ENCODE data around the gene TMEM181. TPM values are rescaled to one million over a fixed set of nuclear protein-coding genes. Genes with fewer than 3 reads are reported as not detected.

Gene TMEM181
- total RNA-seq, 2 donors from 2014 or later, result 17.6 to 20.4 TPM

- peak overlapping the region; percentile 41 for H3K4me3 Mint-ChIP-seq
- DNase-seq (no peak), ATAC-seq (no peak)
- H3K9me3 ChIP-seq (ENCODE audit: control insufficient read depth, low read length, poor library complexity, severe bottlenecking), result no peaks in the 10 kb centered on the region
- H3K27ac Mint-ChIP-seq, result peak overlapping the region; percentile 84
- no peaks in the 10 kb centered on the region for H3K27me3 Mint-ChIP-seq
- peaks cover 50% of the 10 kb centered on the region for H3K4me1 Mint-ChIP-seq
- peaks cover 5% of the 10 kb centered on the region for H3K36me3 Mint-ChIP-seq (ENCODE audit: low read depth)
Measured at GRCh38 chr6:158571826-158572652, 12.1 kb downstream of the TMEM181 start.

- H3K27ac Mint-ChIP-seq, result peak overlapping the region; percentile 84
Measured at GRCh38 chr6:158572653-158573541, 13.0 kb downstream of the TMEM181 start.

GRCh38 chr6:158573542-158573931, 13.6 kb downstream of the TMEM181 start:
- DNase-seq (no peak), ATAC-seq (no peak)
- H3K27ac Mint-ChIP-seq, result peak overlapping the region; percentile 84
- peak overlapping the region; percentile 56 for H3K4me3 Mint-ChIP-seq
- H3K27me3 Mint-ChIP-seq, result no peaks in the 10 kb centered on the region
- H3K4me1 Mint-ChIP-seq, result peaks cover 42% of the 10 kb centered on the region
- H3K36me3 Mint-ChIP-seq (ENCODE audit: low read depth), result peaks cover 7% of the 10 kb centered on the region
- no peaks in the 10 kb centered on the region for H3K9me3 ChIP-seq (ENCODE audit: control insufficient read depth, low read length, poor library complexity, severe bottlenecking)

More at GRCh38 chr6:158572653-158573541, 13.0 kb downstream of the TMEM181 start:
- no peaks in the 10 kb centered on the region for H3K9me3 ChIP-seq (ENCODE audit: control insufficient read depth, low read length, poor library complexity, severe bottlenecking)
- Mint-ChIP-seq H3K4me3 (peak overlapping the region; percentile 56), H3K36me3 (ENCODE audit: low read depth) (peaks cover 7% of the 10 kb centered on the region), H3K27me3 (no peaks in the 10 kb centered on the region), H3K4me1 (peaks cover 46% of the 10 kb centered on the region)
- ATAC-seq (no peak), DNase-seq (no peak)

DNA sequence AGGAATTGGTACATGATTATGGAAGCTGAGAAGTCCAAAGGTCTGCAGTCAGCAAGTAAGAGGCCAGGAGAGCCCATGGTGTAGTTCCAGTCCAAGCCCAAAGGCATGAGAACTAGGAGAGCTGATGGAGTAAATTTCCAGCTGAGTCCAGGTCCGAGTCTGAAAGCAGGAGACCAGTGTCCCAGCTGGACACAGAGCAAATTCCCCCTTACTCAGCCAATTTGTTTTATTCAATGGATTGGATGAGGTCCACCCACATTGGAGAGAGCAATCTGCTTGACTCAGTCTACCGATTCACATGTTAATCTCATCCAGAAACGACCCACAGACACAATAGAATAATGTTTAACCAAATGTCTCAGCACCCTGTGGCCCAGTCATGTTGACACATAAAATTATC, 14.9 kb downstream of the TMEM181 start:
- ATAC-seq (no peak), DNase-seq (no peak)
- Mint-ChIP-seq H3K27ac (peak overlapping the region; percentile 63), H3K4me1 (peaks cover 41% of the 10 kb centered on the region), H3K4me3 (no peak overlapping the region), H3K36me3 (ENCODE audit: low read depth) (peaks cover 7% of the 10 kb centered on the region), H3K27me3 (no peaks in the 10 kb centered on the region)
- no peaks in the 10 kb centered on the region for H3K9me3 ChIP-seq (ENCODE audit: control insufficient read depth, low read length, poor library complexity, severe bottlenecking)

DNA sequence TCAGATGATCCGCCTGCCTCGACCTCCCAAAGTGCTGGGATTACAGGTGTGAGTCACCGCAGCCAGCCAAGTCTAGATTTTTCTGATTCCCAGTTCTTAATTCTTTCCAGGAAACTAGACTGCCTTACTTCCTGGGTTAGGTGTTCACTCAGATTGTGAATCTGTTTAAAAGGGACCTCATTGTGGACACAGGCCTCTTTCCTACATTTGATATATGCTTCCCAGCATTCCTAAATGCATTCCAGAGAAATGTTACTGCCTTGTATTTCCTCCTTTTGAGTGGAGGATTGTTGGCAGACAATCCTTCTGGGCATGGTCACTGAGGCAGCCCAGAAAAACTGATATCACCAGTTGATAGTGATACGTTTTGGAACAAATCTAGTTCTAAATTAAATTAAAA, 15.7 kb downstream of the TMEM181 start:
- Mint-ChIP-seq H3K27me3 (no peaks in the 10 kb centered on the region), H3K27ac (no peak overlapping the region), H3K4me3 (no peak overlapping the region), H3K4me1 (peaks cover 37% of the 10 kb centered on the region), H3K36me3 (ENCODE audit: low read depth) (peaks cover 7% of the 10 kb centered on the region)
- DNase-seq, result no peak
- no peaks in the 10 kb centered on the region for H3K9me3 ChIP-seq (ENCODE audit: control insufficient read depth, low read length, poor library complexity, severe bottlenecking)
- no peak for ATAC-seq

DNA sequence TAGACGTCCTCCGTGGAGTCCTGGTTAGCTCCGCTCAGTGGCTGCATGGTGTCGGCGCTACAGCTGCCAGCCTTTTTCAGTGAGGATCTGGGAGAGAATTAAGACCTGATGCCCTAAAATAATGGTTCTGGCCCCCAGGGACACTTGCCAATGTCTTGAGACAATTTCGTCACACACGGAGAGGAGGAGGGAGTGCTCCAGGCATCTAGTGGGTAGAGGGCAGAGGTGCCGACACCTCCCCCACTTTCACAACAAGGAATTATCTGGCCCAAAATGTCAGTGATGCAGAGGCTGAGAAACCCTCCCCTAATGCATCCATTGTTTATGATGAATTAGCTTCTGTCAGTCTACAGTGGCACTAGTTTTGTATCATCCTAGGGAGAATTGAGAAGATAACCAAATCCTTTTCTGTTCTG, 24.4 kb downstream of the TMEM181 start:
- no peak for DNase-seq
- ATAC-seq, result no peak
- H3K9me3 ChIP-seq (ENCODE audit: control insufficient read depth, low read length, poor library complexity, severe bottlenecking), result no peaks in the 10 kb centered on the region
- H3K27ac Mint-ChIP-seq, result peak overlapping the region; percentile 68
- H3K4me3 Mint-ChIP-seq, result no peak overlapping the region
- H3K36me3 Mint-ChIP-seq (ENCODE audit: low read depth), result peaks cover 2% of the 10 kb centered on the region
- peaks cover 7% of the 10 kb centered on the region for H3K4me1 Mint-ChIP-seq
- H3K27me3 Mint-ChIP-seq, result no peaks in the 10 kb centered on the region

- ATAC-seq (no peak), DNase-seq (no peak)
- Mint-ChIP-seq H3K36me3 (ENCODE audit: low read depth) (peaks cover 8% of the 10 kb centered on the region), H3K27ac (no peak overlapping the region), H3K27me3 (no peaks in the 10 kb centered on the region), H3K4me3 (no peak overlapping the region), H3K4me1 (peaks cover 5% of the 10 kb centered on the region)
- H3K9me3 ChIP-seq (ENCODE audit: control insufficient read depth, low read length, poor library complexity, severe bottlenecking), result no peaks in the 10 kb centered on the region
Measured at GRCh38 chr6:158586652-158587051, 26.8 kb downstream of the TMEM181 start.

- DNase-seq (no peak), ATAC-seq (no peak)
- Mint-ChIP-seq H3K36me3 (ENCODE audit: low read depth) (peaks cover 8% of the 10 kb centered on the region), H3K4me1 (peaks cover 2% of the 10 kb centered on the region), H3K4me3 (no peak overlapping the region), H3K27ac (no peak overlapping the region), H3K27me3 (no peaks in the 10 kb centered on the region)
- H3K9me3 ChIP-seq (ENCODE audit: control insufficient read depth, low read length, poor library complexity, severe bottlenecking), result no peaks in the 10 kb centered on the region
Measured at GRCh38 chr6:158589366-158589765, 29.5 kb downstream of the TMEM181 start.

DNA sequence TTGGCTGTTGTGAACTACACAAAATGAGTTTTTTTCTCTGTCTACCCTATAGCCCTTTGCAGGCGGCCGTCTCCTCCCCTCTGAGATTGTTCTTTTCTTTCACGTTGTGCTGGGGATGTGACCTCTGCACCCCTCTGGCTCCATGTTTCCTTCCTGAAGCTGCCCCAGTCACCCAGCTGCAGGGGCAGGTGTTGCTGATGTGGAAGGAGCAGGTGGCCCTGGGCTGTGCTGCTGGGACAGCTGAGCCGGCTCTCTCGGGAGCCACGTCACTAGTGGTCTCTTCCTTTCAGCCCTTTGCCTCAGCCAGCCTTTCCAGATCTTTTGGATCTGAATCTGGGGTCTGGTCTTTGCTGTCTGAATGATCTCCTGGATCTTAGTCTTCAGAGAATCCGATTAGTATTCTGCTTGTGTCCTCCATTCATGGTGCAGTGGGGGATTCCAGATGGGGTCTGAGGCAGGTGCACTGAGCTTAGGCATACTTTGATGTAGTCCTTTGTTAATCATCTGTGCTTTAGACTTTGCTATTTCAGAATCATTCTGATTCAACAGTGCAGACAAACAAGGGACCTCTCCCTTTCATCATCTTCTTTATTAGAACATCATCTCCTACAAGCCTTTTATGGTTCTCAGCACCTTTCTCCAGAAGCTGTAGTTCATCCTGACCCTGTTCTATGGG, 31.4 kb downstream of the TMEM181 start:
- H3K36me3 Mint-ChIP-seq (ENCODE audit: low read depth), result peaks cover 8% of the 10 kb centered on the region
- H3K27me3 Mint-ChIP-seq, result no peaks in the 10 kb centered on the region
- no peak for ATAC-seq
- H3K4me1 Mint-ChIP-seq, result peaks cover 2% of the 10 kb centered on the region
- DNase-seq, result no peak
- peak overlapping the region; percentile 68 for H3K27ac Mint-ChIP-seq
- no peaks in the 10 kb centered on the region for H3K9me3 ChIP-seq (ENCODE audit: control insufficient read depth, low read length, poor library complexity, severe bottlenecking)
- no peak overlapping the region for H3K4me3 Mint-ChIP-seq

GRCh38 chr6:158591810-158592209, 31.9 kb downstream of the TMEM181 start:
- no peaks in the 10 kb centered on the region for H3K27me3 Mint-ChIP-seq
- peaks cover 8% of the 10 kb centered on the region for H3K36me3 Mint-ChIP-seq (ENCODE audit: low read depth)
- ATAC-seq (no peak), DNase-seq (no peak)
- H3K9me3 ChIP-seq (ENCODE audit: control insufficient read depth, low read length, poor library complexity, severe bottlenecking), result no peaks in the 10 kb centered on the region
- H3K4me1 Mint-ChIP-seq, result peaks cover 5% of the 10 kb centered on the region
- H3K27ac Mint-ChIP-seq, result peak overlapping the region; percentile 68
- no peak overlapping the region for H3K4me3 Mint-ChIP-seq

DNA sequence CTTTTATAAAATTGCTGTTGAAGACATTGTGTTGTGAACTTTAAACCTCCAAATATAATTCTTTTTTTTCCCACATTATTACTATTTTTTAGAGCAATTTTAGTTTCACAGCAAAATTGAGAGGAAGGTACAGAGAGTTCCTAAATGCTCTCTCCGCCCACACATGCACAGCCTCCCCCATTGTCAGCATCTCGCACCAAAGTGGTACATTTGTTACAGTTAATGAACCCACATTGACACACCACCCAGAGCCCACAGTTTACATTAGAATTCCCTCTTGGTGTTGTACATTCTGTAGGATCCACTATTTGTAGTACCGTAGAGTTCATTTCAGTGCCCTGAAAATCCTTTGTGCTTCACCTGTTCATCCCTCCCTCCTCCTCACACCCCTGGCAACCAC, 33.8 kb downstream of the TMEM181 start:
- no peaks in the 10 kb centered on the region for H3K9me3 ChIP-seq (ENCODE audit: control insufficient read depth, low read length, poor library complexity, severe bottlenecking)
- Mint-ChIP-seq H3K4me3 (no peak overlapping the region), H3K4me1 (peaks cover 5% of the 10 kb centered on the region), H3K27ac (no peak overlapping the region), H3K27me3 (no peaks in the 10 kb centered on the region), H3K36me3 (ENCODE audit: low read depth) (peaks cover 10% of the 10 kb centered on the region)
- DNase-seq (no peak), ATAC-seq (no peak)

DNA sequence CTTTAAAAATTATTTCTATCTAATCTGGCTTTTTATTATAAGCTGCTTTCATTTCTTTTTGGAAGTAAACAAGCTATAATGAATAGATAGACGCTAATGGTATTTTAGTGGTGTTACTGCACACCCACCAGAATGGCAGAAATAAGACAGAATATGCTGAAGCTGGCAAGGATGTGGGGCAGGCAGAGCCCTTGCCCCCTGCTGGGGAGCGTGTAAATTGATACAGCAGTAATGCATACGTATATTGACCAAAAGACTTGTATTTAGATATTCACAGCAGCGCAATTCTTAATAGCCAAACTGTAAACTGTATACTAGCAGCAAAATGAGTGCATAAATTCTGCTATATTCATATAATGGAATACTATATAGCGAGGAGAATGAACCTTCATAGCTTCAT, 35.3 kb downstream of the TMEM181 start:
- H3K4me1 Mint-ChIP-seq, result peaks cover 5% of the 10 kb centered on the region
- ATAC-seq, result peak; percentile 47
- H3K4me3 Mint-ChIP-seq, result no peak overlapping the region
- H3K9me3 ChIP-seq (ENCODE audit: control insufficient read depth, low read length, poor library complexity, severe bottlenecking), result no peaks in the 10 kb centered on the region
- H3K36me3 Mint-ChIP-seq (ENCODE audit: low read depth), result peaks cover 12% of the 10 kb centered on the region
- no peak for DNase-seq
- H3K27ac Mint-ChIP-seq, result peak overlapping the region; percentile 9
- H3K27me3 Mint-ChIP-seq, result no peaks in the 10 kb centered on the region

DNA sequence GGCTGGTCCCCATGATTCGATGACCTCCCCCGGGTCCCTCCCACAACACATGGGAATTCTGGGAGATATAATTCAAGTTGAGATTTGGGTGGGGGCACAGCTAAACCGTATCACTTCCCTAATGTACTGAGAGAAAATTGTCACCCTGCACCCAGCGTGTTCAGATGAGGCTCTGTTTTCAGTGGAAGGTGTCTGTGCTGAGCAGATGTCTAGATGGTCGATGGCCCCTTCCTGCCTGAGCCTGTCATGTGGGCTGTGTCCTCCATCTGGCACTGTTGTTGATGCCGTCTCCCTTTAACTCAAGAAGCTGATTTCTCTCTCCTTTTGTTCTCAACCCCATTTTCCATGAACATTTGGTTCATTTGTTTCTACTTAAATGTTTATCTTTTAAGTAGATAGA, 37.0 kb downstream of the TMEM181 start:
- no peak for DNase-seq
- H3K27ac Mint-ChIP-seq, result peak overlapping the region; percentile 49
- H3K4me3 Mint-ChIP-seq, result no peak overlapping the region
- H3K9me3 ChIP-seq (ENCODE audit: control insufficient read depth, low read length, poor library complexity, severe bottlenecking), result no peaks in the 10 kb centered on the region
- peaks cover 3% of the 10 kb centered on the region for H3K4me1 Mint-ChIP-seq
- ATAC-seq, result no peak
- no peaks in the 10 kb centered on the region for H3K27me3 Mint-ChIP-seq
- peaks cover 6% of the 10 kb centered on the region for H3K36me3 Mint-ChIP-seq (ENCODE audit: low read depth)

Measured in T-helper 17 cell (primary cell).